ENCODE measurements around the gene FREM2.
A peak's percentile ranks its signal among the peaks of the same experiment; 100 is the strongest.

The FREM2 gene

GRCh38 chr13:38830442-38831045 lies 143.7 kb downstream of the FREM2 start:
- no peak for DNase-seq

GRCh38 chr13:38844581-38844980 lies 157.7 kb downstream of the FREM2 start:
- DNase-seq, result no peak

- no peak for DNase-seq
These were observed 161.5 kb downstream of the FREM2 start for GRCh38 chr13:38848360-38848759.

GRCh38 chr13:38849315-38849714 lies 162.4 kb downstream of the FREM2 start:
- DNase-seq, result no peak

- no peak for DNase-seq
These were observed 164.2 kb downstream of the FREM2 start for GRCh38 chr13:38850868-38851626.

- DNase-seq, result no peak
These were observed 167.3 kb downstream of the FREM2 start for GRCh38 chr13:38854226-38854625.

GRCh38 chr13:38856065-38856464 lies 169.2 kb downstream of the FREM2 start:
- DNase-seq, result no peak

GRCh38 chr13:38862443-38862842 lies 175.6 kb downstream of the FREM2 start:
- DNase-seq, result no peak

- DNase-seq, result no peak
These were observed 176.7 kb downstream of the FREM2 start for GRCh38 chr13:38863536-38863935.

GRCh38 chr13:38866649-38867048 lies 179.8 kb downstream of the FREM2 start:
- DNase-seq, result no peak

- DNase-seq, result no peak
These were observed 181.5 kb downstream of the FREM2 start for GRCh38 chr13:38868399-38868798.

- DNase-seq, result no peak
These were observed 182.0 kb downstream of the FREM2 start for GRCh38 chr13:38868870-38869269.

GRCh38 chr13:38871275-38871674 lies 184.4 kb downstream of the FREM2 start:
- no peak for DNase-seq

GRCh38 chr13:38872693-38873092 lies 185.8 kb downstream of the FREM2 start:
- DNase-seq, result peak; percentile 32

- DNase-seq, result no peak
These were observed 188.5 kb downstream of the FREM2 start for GRCh38 chr13:38875186-38875875.

- no peak for DNase-seq
These were observed 192.4 kb downstream of the FREM2 start for GRCh38 chr13:38879278-38879677.

- no peak for DNase-seq
These were observed 192.9 kb downstream of the FREM2 start for GRCh38 chr13:38879786-38880185.

- DNase-seq, result no peak
These were observed 193.5 kb downstream of the FREM2 start for GRCh38 chr13:38880397-38880796.

GRCh38 chr13:38883783-38884182 lies 196.9 kb downstream of the FREM2 start:
- no peak for DNase-seq

GRCh38 chr13:38888309-38888708 lies 201.4 kb downstream of the FREM2 start:
- DNase-seq, result no peak

- no peak for DNase-seq
These were observed 208.2 kb downstream of the FREM2 start for GRCh38 chr13:38895075-38895474.

GRCh38 chr13:38897521-38897920 lies 210.6 kb downstream of the FREM2 start:
- no peak for DNase-seq

GRCh38 chr13:38898481-38898880 lies 211.6 kb downstream of the FREM2 start:
- DNase-seq, result no peak

GRCh38 chr13:38899571-38899970 lies 212.7 kb downstream of the FREM2 start:
- no peak for DNase-seq
